Epithelial cell of esophagus (primary cell): ENCODE data around the gene SPIB.

Experiments
- DNase-seq: peaks from one replicate; pipeline ENCODE4 v3.0.0; 2010; ENCODE audit warnings: low read depth
- H3K4me3 ChIP-seq: 2 replicates; pipeline ENCODE4 v1.5.1; 2011; ENCODE audit warnings: mild to moderate bottlenecking, low read length, control low read depth
- TF ChIP-seq, protein P1 (sequence below): IDR thresholded peaks from 2 replicates; pipeline ENCODE4 v1.5.1; 2011; ENCODE audit warnings: low read depth, mild to moderate bottlenecking, low read length, control low read depth, inconsistent platforms; ENCODE audit not compliant: insufficient read depth; ENCODE audit errors: missing control alignments

The SPIB gene

GRCh38 chr19:50418176-50419021 lies at the start of gene SPIB:
Gene SPIB (plus strand): TSS chr19:50418938. CDS start chr19:50418963, 25 bp downstream.
- TF ChIP-seq, protein P1, sequence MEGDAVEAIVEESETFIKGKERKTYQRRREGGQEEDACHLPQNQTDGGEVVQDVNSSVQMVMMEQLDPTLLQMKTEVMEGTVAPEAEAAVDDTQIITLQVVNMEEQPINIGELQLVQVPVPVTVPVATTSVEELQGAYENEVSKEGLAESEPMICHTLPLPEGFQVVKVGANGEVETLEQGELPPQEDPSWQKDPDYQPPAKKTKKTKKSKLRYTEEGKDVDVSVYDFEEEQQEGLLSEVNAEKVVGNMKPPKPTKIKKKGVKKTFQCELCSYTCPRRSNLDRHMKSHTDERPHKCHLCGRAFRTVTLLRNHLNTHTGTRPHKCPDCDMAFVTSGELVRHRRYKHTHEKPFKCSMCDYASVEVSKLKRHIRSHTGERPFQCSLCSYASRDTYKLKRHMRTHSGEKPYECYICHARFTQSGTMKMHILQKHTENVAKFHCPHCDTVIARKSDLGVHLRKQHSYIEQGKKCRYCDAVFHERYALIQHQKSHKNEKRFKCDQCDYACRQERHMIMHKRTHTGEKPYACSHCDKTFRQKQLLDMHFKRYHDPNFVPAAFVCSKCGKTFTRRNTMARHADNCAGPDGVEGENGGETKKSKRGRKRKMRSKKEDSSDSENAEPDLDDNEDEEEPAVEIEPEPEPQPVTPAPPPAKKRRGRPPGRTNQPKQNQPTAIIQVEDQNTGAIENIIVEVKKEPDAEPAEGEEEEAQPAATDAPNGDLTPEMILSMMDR, result no peak
- H3K4me3 ChIP-seq, result no peak within 1 kb of the TSS
- no peak for DNase-seq

DNA sequence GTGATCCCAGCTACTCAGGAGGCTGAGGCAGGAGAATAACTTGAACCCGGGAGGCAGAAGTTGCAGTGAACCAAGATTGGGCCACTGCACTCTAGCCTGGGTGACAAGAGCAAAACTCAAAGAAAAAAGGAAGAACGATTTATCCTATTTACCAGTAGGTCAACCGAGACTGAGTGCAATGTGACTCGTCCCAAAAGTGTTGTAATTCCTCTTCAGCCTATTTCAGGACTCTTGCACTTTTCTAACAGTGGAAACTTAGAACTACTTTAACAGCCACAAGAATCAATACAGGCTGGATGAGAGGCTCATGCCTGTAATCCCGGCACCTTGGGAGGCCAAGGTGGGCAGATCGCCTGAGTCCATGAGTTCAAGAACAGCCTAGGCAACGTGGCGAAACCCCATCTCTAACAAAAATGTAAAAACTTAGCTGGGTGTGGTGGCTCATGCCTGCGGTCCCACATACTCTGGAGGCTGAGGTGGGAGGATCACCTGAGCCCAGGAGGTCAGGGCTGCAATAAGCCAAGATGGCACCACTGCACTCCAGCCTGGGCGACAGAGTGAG lies 46.7 kb upstream of the SPIB start:
- peak; percentile 26 for DNase-seq
- TF ChIP-seq, protein P1, result no peak
- no peak overlapping the region for H3K4me3 ChIP-seq

DNA sequence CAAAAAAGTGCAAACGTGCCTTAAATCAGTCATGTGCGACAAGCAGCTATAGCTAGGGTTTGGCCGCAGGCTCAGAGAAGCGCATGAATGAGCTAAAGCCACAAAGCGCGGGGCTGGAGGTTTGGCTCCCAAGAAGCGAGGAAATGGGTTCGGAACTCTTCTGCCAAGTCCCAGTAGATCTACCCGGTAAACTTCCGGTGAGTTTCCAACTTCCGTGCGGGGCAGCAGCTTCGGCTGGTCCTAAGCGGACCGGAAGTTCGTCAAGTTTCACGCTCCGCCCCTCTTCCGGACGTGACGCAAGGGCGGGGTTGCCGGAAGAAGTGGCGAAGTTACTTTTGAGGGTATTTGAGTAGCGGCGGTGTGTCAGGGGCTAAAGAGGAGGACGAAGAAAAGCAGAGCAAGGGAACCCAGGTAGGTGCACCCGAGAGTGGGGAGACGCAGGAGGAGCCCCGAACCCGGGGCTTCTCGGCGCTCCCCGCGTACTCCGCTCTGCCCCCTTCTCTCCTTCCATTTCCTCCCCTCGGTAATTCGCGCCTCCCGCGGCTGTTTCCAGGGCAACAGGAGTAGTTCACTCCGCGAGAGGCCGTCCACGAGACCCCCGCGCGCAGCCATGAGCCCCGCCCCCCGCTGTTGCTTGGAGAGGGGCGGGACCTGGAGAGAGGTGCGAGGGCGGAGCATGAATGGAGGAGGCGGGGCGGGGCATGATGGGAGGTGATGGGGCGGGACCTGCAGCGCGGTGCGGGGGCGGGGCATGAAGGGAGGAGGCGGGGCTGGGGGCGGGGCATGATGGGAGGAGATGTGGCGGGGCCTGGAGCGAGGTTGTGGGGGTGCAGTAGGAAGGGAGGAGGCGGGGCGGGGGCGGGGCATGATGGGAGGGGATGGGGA lies 42.3 kb upstream of the SPIB start, which contains the start of gene NR1H2:
TSS of gene NR1H2 (plus strand) at position 292 of the 885 bp plus-strand sequence. CDS start 1,149 bp downstream, outside the sequence.
- TF ChIP-seq, protein P1, result no peak
- DNase-seq, result peak; percentile 98
- peak within 1 kb of the TSS; percentile 95 for H3K4me3 ChIP-seq

GRCh38 chr19:50377051-50377461 lies 41.7 kb upstream of the SPIB start:
- DNase-seq, result peak; percentile 37
- TF ChIP-seq, protein P1, result no peak
- H3K4me3 ChIP-seq, result peak overlapping the region; percentile 15

DNA sequence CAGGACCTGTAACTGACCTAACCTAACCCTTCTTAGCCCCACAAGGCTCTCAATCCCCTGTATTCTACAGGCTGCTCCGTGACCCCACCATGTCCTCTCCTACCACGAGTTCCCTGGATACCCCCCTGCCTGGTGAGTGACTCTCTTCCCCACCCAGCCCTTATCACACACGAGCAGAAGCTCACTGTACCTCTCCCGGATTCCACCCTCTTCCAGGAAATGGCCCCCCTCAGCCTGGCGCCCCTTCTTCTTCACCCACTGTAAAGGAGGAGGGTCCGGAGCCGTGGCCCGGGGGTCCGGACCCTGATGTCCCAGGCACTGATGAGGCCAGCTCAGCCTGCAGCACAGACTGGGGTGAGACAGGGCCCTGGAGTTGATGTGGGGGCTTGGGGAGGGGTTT lies 41.2 kb upstream of the SPIB start:
- no peak overlapping the region for H3K4me3 ChIP-seq
- TF ChIP-seq, protein P1, result no peak
- no peak for DNase-seq

DNA sequence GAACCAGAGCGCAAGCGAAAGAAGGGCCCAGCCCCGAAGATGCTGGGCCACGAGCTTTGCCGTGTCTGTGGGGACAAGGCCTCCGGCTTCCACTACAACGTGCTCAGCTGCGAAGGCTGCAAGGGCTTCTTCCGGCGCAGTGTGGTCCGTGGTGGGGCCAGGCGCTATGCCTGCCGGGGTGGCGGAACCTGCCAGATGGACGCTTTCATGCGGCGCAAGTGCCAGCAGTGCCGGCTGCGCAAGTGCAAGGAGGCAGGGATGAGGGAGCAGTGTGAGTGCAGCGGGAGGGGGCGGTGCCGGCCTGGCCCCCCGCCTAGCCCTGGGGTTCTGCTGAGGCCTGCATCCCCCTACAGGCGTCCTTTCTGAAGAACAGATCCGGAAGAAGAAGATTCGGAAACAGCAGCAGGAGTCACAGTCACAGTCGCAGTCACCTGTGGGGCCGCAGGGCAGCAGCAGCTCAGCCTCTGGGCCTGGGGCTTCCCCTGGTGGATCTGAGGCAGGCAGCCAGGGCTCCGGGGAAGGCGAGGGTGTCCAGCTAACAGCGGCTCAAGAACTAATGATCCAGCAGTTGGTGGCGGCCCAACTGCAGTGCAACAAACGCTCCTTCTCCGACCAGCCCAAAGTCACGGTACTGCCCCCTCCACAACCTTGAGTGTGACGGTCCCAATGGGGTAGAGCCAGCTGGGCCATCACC lies 40.4 kb upstream of the SPIB start:
- no peak overlapping the region for H3K4me3 ChIP-seq
- DNase-seq, result no peak
- TF ChIP-seq, protein P1, result no peak
